ENCODE data around the gene FIBIN.
A peak's percentile ranks its signal among the peaks of the same experiment; 100 is the strongest.

Gene FIBIN

GRCh38 chr11:26993965-26994457 is at the start of gene FIBIN:
TSS of gene FIBIN (plus strand) at chr11:26994112. CDS start at chr11:26994527, 415 bp downstream.
- H3K4me3 ChIP-seq (ENCODE audit: low read depth, low read length), result peak within 1 kb of the TSS; percentile 77
- no peak for DNase-seq (ENCODE audit: low read depth, low spot score)
- ChIA-PET POLR2A (interaction anchor here (0.5 to 2.0 kb wide), 9 partner anchors 9 to 223 kb away, joined by 3 to 9 read pairs (median 3); no protein-coding TSS in a partner anchor), CTCF (interaction anchor here (0.7 to 2.2 kb wide), 8 partner anchors 9 to 240 kb away, joined by 3 to 6 read pairs (median 3); no protein-coding TSS in a partner anchor)
- TF ChIP-seq, protein P1, sequence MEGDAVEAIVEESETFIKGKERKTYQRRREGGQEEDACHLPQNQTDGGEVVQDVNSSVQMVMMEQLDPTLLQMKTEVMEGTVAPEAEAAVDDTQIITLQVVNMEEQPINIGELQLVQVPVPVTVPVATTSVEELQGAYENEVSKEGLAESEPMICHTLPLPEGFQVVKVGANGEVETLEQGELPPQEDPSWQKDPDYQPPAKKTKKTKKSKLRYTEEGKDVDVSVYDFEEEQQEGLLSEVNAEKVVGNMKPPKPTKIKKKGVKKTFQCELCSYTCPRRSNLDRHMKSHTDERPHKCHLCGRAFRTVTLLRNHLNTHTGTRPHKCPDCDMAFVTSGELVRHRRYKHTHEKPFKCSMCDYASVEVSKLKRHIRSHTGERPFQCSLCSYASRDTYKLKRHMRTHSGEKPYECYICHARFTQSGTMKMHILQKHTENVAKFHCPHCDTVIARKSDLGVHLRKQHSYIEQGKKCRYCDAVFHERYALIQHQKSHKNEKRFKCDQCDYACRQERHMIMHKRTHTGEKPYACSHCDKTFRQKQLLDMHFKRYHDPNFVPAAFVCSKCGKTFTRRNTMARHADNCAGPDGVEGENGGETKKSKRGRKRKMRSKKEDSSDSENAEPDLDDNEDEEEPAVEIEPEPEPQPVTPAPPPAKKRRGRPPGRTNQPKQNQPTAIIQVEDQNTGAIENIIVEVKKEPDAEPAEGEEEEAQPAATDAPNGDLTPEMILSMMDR (IDR thresholded peaks at IDR 0.05; ENCODE audit: insufficient read depth, low read length, missing control alignments), result no peak

DNA sequence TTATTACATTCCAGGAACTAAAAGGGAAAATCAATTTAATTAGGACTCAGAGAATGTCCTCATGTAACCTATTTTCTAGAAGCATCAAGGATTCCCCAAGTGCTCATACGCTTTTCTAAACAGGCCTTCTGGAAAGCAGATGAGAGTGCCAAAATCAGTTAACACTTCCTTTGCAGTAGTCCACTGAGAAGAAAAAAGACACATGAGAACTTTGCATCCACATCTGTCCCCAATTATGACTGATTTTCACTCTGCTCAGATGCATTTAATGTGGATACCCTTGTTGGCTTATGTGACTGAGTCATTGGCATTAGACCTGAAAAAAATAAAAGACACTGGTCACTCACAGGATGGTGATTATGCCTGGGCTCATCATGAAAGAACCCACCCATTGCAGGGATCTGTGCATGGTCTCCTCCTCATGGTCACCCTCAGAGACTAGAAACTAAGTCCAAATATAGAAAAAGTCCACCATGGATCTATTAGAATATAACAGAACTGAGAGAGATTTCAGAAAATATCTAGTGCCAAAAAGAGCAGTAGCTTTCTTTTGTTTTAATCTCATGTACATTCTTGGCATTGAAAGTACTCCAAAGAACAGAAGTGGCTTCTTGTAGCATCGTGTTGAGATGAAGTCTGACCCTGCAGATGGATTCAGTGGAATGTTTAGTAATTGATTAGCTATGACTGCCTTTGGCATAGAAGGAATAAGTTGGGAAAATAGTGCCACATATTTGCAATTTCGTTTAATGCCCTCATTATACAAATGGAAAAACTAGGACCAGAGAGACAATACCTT is 48.8 kb upstream of the FIBIN start:
- no peak overlapping the region for H3K4me3 ChIP-seq (ENCODE audit: low read depth, low read length)
- DNase-seq (ENCODE audit: low read depth, low spot score), result no peak
- CTCF ChIA-PET, result interaction anchor here (1.3 kb wide), 1 partner anchor 179 kb away, joined by 4 read pairs; no protein-coding TSS in a partner anchor
- POLR2A ChIA-PET, result interaction anchor here (0.8 to 1.6 kb wide), 3 partner anchors 14 to 167 kb away, joined by 3 to 4 read pairs (median 3); no protein-coding TSS in a partner anchor
- TF ChIP-seq, protein P1 (IDR thresholded peaks at IDR 0.05; ENCODE audit: insufficient read depth, low read length, missing control alignments), result no peak

- no peak for DNase-seq (ENCODE audit: low read depth, low spot score)
- CTCF ChIA-PET, result interaction anchor here (0.8 to 1.3 kb wide), 4 partner anchors 13 to 552 kb away, joined by 3 to 4 read pairs (median 4); no protein-coding TSS in a partner anchor
- H3K4me3 ChIP-seq (ENCODE audit: low read depth, low read length), result no peak overlapping the region
- TF ChIP-seq, protein P1 (IDR thresholded peaks at IDR 0.05; ENCODE audit: insufficient read depth, low read length, missing control alignments), result no peak
- POLR2A ChIA-PET, result interaction anchor here (0.6 to 1.6 kb wide), 4 partner anchors 153 to 270 kb away, joined by 3 to 6 read pairs (median 4); no protein-coding TSS in a partner anchor
Measured at GRCh38 chr11:26946257-26946716, 47.6 kb upstream of the FIBIN start.

- ChIA-PET POLR2A (interaction anchor here (0.6 to 1.7 kb wide), 11 partner anchors 13 to 211 kb away, joined by 3 to 9 read pairs (median 4); partner anchors contain the start of gene FIBIN), CTCF (interaction anchor here (0.9 to 1.6 kb wide), 4 partner anchors 13 to 211 kb away, joined by 3 to 4 read pairs (median 4); no protein-coding TSS in a partner anchor)
- TF ChIP-seq, protein P1 (IDR thresholded peaks at IDR 0.05; ENCODE audit: insufficient read depth, low read length, missing control alignments), result no peak
- H3K4me3 ChIP-seq (ENCODE audit: low read depth, low read length), result no peak overlapping the region
- peak; percentile 100 for DNase-seq (ENCODE audit: low read depth, low spot score)
Measured at GRCh38 chr11:26947379-26947844, 46.5 kb upstream of the FIBIN start.

DNA sequence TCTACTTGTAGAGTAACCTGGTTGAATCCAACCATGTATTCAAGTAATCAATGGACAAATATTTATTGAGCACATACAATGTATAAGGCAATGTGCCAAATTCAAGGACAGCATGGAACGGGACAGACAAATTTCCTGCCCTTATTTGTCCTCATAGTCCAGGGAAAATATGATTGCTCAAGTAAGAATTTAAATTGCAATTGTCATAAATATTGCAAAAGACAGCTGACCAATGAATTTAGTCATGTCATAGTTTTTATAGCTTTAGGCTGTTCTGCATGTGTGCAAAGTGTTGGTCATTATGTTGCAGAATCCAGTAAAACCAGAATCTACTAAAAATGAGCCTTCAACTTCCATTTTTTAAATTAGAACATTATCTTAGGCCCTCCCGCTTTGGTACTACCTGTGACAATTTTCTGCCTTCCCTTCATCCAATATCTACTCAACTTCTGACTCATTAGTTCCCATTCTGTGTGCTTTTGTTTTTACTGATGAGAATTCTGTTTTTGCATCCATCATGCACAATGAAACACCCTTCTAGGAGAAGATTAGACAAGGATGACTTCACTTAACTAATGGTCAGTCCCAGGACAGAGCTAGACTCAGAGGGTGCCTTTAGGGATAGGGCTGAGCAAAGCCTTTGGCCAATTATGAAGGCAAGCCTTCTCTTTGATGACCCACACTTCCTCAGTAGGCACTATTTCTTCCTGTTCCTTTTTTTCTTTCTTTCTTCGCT is 45.8 kb upstream of the FIBIN start:
- POLR2A ChIA-PET, result interaction anchor here (0.9 to 1.7 kb wide), 8 partner anchors 12 to 210 kb away, joined by 3 to 9 read pairs (median 5); partner anchors contain the start of gene FIBIN
- no peak for DNase-seq (ENCODE audit: low read depth, low spot score)
- CTCF ChIA-PET, result interaction anchor here (0.9 to 1.6 kb wide), 6 partner anchors 12 to 211 kb away, joined by 3 to 4 read pairs (median 3); no protein-coding TSS in a partner anchor

More for the DNA sequence above, 45.8 kb upstream of the FIBIN start:
- TF ChIP-seq, protein P1 (IDR thresholded peaks at IDR 0.05; ENCODE audit: insufficient read depth, low read length, missing control alignments), result no peak
- H3K4me3 ChIP-seq (ENCODE audit: low read depth, low read length), result no peak overlapping the region

Data from AG04449 (cell line).